T-helper 9 cell (primary cell): ENCODE data around the gene PTPRN2.
"Not testable (repeated sequence)": the region's sequence is repeated elsewhere in the genome, so short reads cannot be mapped to it uniquely, and the experiment has no call there.

Experiments used
- DNase-seq: peaks from one replicate; pipeline ENCODE4 v3.0.0-alpha.2; 2020

The PTPRN2 gene

GRCh38 chr7:158381956-158382355, 205.7 kb downstream of the PTPRN2 start:
- no peak for DNase-seq

GRCh38 chr7:158378978-158379377, 208.6 kb downstream of the PTPRN2 start:
- DNase-seq = no peak

- no peak for DNase-seq
Measured at GRCh38 chr7:158377800-158378623, 209.6 kb downstream of the PTPRN2 start.

- DNase-seq = not testable (repeated sequence)
Measured at GRCh38 chr7:158376839-158377186, 210.8 kb downstream of the PTPRN2 start.

GRCh38 chr7:158376146-158376838, 211.3 kb downstream of the PTPRN2 start:
- peak; percentile 23 for DNase-seq

- no peak for DNase-seq
Measured at GRCh38 chr7:158375034-158375433, 212.6 kb downstream of the PTPRN2 start.

GRCh38 chr7:158374586-158374985, 213.0 kb downstream of the PTPRN2 start:
- DNase-seq = no peak

- no peak for DNase-seq
Measured at GRCh38 chr7:158374146-158374545, 213.5 kb downstream of the PTPRN2 start.

- no peak for DNase-seq
Measured at GRCh38 chr7:158373476-158374133, 214.0 kb downstream of the PTPRN2 start.

GRCh38 chr7:158372400-158373342, 215.0 kb downstream of the PTPRN2 start:
- DNase-seq = no peak

GRCh38 chr7:158371856-158372255, 215.8 kb downstream of the PTPRN2 start:
- no peak for DNase-seq

- no peak for DNase-seq
Measured at GRCh38 chr7:158369866-158370265, 217.8 kb downstream of the PTPRN2 start.

GRCh38 chr7:158369290-158369689, 218.3 kb downstream of the PTPRN2 start:
- no peak for DNase-seq

GRCh38 chr7:158368449-158368848, 219.2 kb downstream of the PTPRN2 start:
- no peak for DNase-seq

GRCh38 chr7:158367634-158367982, 220.0 kb downstream of the PTPRN2 start:
- DNase-seq = no peak

- DNase-seq = no peak
Measured at GRCh38 chr7:158366916-158367633, 220.5 kb downstream of the PTPRN2 start.

- no peak for DNase-seq
Measured at GRCh38 chr7:158366346-158366745, 221.3 kb downstream of the PTPRN2 start.

GRCh38 chr7:158365267-158365666, 222.4 kb downstream of the PTPRN2 start:
- no peak for DNase-seq

GRCh38 chr7:158364451-158364850, 223.2 kb downstream of the PTPRN2 start:
- DNase-seq = no peak

GRCh38 chr7:158362912-158363905, 224.4 kb downstream of the PTPRN2 start:
- no peak for DNase-seq

- no peak for DNase-seq
Measured at GRCh38 chr7:158362001-158362400, 225.6 kb downstream of the PTPRN2 start.
